Caco-2 (cell line): ENCODE results near the gene SLC7A4. TPM values are rescaled to one million over a fixed set of nuclear protein-coding genes. Genes with fewer than 3 reads are reported as not detected.
"Not testable (repeated sequence)": the region's sequence is repeated elsewhere in the genome, so short reads cannot be mapped to it uniquely, and the experiment has no call there.

Experiments
- BruUV-seq: library from RNA; stranded (reverse); fragments of 400-500 nt; replicated peaks from 2 replicates; lab custom pipeline; 2021; lab: Mats Ljungman, UMichigan
- CTCF ChIA-PET: fragments of 300-600 bp; sonication (Branson Sonifier 250); formaldehyde crosslinking; loops from one replicate; lab custom pipeline; 2022; ENCODE audit warnings: antibody characterized with exemption; lab: Charles Lee
- POLR2A ChIA-PET: fragments of 300-600 bp; sonication (Branson Sonifier 250); formaldehyde crosslinking; loops from one replicate; lab custom pipeline; 2022; ENCODE audit warnings: antibody characterized with exemption; lab: Charles Lee
- DNase-seq, 2 experiments: peaks; one replicate each; pipeline versions ENCODE4 v3.0.0 to v3.0.0-alpha.2; 2020 to 2022
- H3K27me3 ChIP-seq: replicated peaks from 2 replicates; pipeline ENCODE4 v1.6.0; 2011; ENCODE audit warnings: low read length; ENCODE audit not compliant: control insufficient read depth, insufficient read depth
- H3K36me3 ChIP-seq: 2 replicates; pipeline ENCODE4 v1.5.1; 2011; ENCODE audit warnings: low read length; ENCODE audit not compliant: control insufficient read depth, insufficient read depth
- H3K4me1 ChIP-seq: fragments of 250-450 bp; sonication (Bioruptor Pico); 2 replicates; pipeline ENCODE4 v1.5.1; 2020; ENCODE audit warnings: mild to moderate bottlenecking
- H3K4me3 ChIP-seq: 2 replicates; pipeline ENCODE4 v1.5.1; 2011; ENCODE audit warnings: low read depth, mild to moderate bottlenecking, control low read depth, low read length
- H3K9me3 ChIP-seq: fragments of 250-450 bp; sonication (Bioruptor Pico); 2 replicates; pipeline ENCODE4 v1.5.1; 2020; ENCODE audit warnings: mild to moderate bottlenecking, moderate library complexity
- H3K27ac Mint-ChIP-seq: one replicate; pipeline ENCODE4 v1.8.0; 2022; ENCODE audit warnings: mixed read lengths; ENCODE audit not compliant: unreplicated experiment
- H3K27me3 Mint-ChIP-seq: one replicate; pipeline ENCODE4 v1.8.0; 2022; ENCODE audit warnings: mixed read lengths; ENCODE audit not compliant: insufficient read depth, unreplicated experiment
- H3K36me3 Mint-ChIP-seq: one replicate; pipeline ENCODE4 v1.8.0; 2022; ENCODE audit warnings: mild to moderate bottlenecking, mixed read lengths; ENCODE audit not compliant: insufficient read depth, unreplicated experiment
- H3K4me1 Mint-ChIP-seq: one replicate; pipeline ENCODE4 v1.8.0; 2022; ENCODE audit warnings: low read depth, mixed read lengths; ENCODE audit not compliant: unreplicated experiment
- H3K4me3 Mint-ChIP-seq: one replicate; pipeline ENCODE4 v1.8.0; 2022; ENCODE audit warnings: mild to moderate bottlenecking, moderate library complexity, mixed read lengths; ENCODE audit not compliant: unreplicated experiment
- H3K9me3 Mint-ChIP-seq: one replicate; pipeline ENCODE4 v1.8.0; 2022; ENCODE audit warnings: mixed read lengths; ENCODE audit not compliant: unreplicated experiment
- intact Hi-C: fragments of 100-400 bp; cut with micrococcal nuclease; formaldehyde crosslinking; loops from one replicate; pipeline ENCODE4 v1.10.0; 2022; ENCODE audit not compliant: unreplicated experiment
- total RNA-seq: library from RNA; stranded (reverse); gene quantifications from 2 replicates; pipeline ENCODE4 v1.2.3, GENCODE V29; 2022
- TF ChIP-seq, protein P1 (sequence below), 2 experiments: fragments of 200-600 bp in 1 of 2; IDR thresholded peaks; 1 replicate in 1 of 2; 2 replicates in 1 of 2; pipeline versions ENCODE4 v1.5.1 to v1.8.0; 2011 to 2022; ENCODE audit warnings: antibody characterized with exemption in 1 of 2, control low read depth in 1 of 2, inconsistent platforms in 1 of 2, low read depth in 1 of 2, low read length in 1 of 2, mild to moderate bottlenecking in 1 of 2, moderate library complexity in 1 of 2; ENCODE audit not compliant: insufficient read depth in 1 of 2, severe bottlenecking in 1 of 2, unreplicated experiment in 1 of 2

Gene SLC7A4
- total RNA-seq, 1 experiment from 2014 or later, result 1.9 TPM

DNA sequence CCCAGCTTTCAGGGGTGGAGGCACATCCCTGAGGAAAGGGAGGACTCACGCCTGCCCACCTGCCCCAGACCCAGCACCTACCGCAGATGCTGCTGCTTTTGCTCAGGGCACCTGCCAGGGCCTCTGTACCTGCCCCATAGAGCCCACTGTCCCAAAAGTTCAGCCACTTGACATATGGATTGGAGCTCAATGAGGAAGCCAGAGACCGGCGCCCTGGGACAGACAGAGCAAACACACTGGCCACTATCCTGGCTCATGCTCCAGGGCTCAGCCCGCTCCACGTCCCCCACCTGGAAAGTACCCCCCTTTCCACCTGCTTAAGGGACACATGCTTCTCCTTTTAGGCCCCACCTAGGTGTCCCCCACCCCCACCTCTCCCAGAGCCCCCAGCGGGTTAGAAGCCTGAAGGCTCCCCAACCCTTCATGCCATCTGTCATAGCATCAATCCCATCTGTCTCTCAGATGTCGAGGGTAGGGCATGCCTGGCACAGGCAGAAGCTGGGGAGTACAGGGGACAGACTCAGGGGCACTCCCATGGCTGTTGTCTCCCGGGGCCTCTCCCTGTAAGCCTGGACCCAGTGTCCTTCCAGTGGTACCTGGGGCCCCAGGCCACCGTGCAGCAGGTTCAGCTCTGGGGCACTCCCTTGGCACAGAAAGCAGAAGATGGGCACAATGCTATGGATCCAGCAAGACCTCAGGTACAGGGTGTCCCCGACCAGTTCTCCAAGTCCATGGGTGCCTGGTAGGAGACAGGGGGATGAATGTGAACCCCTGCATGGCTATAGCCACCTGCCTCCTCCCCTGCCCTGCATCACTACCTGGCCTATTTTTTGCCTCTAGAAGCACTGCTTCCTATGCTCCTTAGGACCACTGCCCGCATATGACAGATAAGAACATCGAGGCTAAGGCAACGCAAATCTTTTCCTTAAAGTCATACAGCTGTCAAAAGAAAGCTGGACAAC, 19.6 kb downstream of the SLC7A4 start:
- Mint-ChIP-seq H3K4me1 (peaks cover 17% of the 10 kb centered on the region), H3K9me3 (no peaks in the 10 kb centered on the region), H3K4me3 (no peak overlapping the region), H3K27me3 (no peaks in the 10 kb centered on the region), H3K36me3 (peaks cover 7% of the 10 kb centered on the region), H3K27ac (no peak overlapping the region)
- ChIA-PET POLR2A (no interaction called here), CTCF (no interaction called here)
- DNase-seq, result no peak
- H3K27me3 ChIP-seq, result no peaks in the 10 kb centered on the region
- peaks cover 13% of the 10 kb centered on the region; the same call in 1 of the 2 replicates for H3K4me1 ChIP-seq
- TF ChIP-seq, protein P1, sequence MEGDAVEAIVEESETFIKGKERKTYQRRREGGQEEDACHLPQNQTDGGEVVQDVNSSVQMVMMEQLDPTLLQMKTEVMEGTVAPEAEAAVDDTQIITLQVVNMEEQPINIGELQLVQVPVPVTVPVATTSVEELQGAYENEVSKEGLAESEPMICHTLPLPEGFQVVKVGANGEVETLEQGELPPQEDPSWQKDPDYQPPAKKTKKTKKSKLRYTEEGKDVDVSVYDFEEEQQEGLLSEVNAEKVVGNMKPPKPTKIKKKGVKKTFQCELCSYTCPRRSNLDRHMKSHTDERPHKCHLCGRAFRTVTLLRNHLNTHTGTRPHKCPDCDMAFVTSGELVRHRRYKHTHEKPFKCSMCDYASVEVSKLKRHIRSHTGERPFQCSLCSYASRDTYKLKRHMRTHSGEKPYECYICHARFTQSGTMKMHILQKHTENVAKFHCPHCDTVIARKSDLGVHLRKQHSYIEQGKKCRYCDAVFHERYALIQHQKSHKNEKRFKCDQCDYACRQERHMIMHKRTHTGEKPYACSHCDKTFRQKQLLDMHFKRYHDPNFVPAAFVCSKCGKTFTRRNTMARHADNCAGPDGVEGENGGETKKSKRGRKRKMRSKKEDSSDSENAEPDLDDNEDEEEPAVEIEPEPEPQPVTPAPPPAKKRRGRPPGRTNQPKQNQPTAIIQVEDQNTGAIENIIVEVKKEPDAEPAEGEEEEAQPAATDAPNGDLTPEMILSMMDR (IDR thresholded peaks at IDR 0.05; ENCODE audit: insufficient read depth in 1 of 2, low read depth in 1 of 2, low read length in 1 of 2, severe bottlenecking in 1 of 2, unreplicated experiment in 1 of 2), result no peak
- no peak overlapping the region for H3K4me3 ChIP-seq
- no peaks in the 10 kb centered on the region for H3K36me3 ChIP-seq
- H3K9me3 ChIP-seq, result no peaks in the 10 kb centered on the region
- intact Hi-C loops, result no loop called here
- BruUV-seq, result no TSS peak

DNA sequence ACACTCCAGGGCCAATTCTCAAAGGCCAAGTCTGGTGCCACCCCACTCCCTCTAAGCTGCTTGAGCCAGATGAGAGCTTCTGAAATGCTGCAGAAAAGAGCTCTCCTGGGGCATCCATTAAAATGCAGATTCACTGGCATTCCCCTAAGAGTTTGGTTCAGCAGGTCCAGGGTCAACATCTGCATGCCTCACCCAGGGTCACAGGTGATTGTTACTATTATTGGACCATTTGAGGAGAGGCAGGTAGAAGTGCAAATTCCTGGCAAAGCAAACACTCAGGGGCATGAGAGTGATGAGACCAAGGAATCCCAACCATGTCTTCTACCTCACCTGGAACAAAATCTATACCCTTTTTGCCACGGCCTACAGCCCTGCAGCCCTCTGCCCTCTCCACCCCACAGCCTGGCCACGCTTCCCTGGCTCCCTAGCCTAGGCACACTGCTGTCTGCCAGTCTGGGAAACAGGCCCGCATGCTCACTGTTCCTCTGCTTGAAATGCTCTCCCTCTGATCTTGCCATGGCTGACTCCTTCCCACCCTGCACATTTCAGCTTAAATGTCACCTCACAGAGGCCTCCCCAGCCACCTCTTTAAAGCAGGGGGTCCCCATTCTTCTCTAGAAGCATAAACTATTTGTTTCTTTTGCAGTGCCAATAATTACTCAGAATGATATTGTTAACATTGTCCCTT, 21.8 kb downstream of the SLC7A4 start:
- no TSS peak for BruUV-seq
- Histone ChIP-seq H3K4me1 (peaks cover 13% of the 10 kb centered on the region; the same call in 1 of the 2 replicates), H3K4me3 (no peak overlapping the region), H3K27me3 (no peaks in the 10 kb centered on the region), H3K36me3 (no peaks in the 10 kb centered on the region), H3K9me3 (no peaks in the 10 kb centered on the region)
- Mint-ChIP-seq H3K27ac (no peak overlapping the region), H3K4me3 (no peak overlapping the region), H3K9me3 (no peaks in the 10 kb centered on the region), H3K4me1 (peaks cover 17% of the 10 kb centered on the region), H3K36me3 (peaks cover 7% of the 10 kb centered on the region), H3K27me3 (no peaks in the 10 kb centered on the region)
- CTCF ChIA-PET, result no interaction called here
- intact Hi-C loops, result no loop called here
- TF ChIP-seq, protein P1 (IDR thresholded peaks at IDR 0.05; ENCODE audit: insufficient read depth in 1 of 2, low read depth in 1 of 2, low read length in 1 of 2, severe bottlenecking in 1 of 2, unreplicated experiment in 1 of 2), result no peak
- POLR2A ChIA-PET, result no interaction called here
- DNase-seq, result no peak

DNA sequence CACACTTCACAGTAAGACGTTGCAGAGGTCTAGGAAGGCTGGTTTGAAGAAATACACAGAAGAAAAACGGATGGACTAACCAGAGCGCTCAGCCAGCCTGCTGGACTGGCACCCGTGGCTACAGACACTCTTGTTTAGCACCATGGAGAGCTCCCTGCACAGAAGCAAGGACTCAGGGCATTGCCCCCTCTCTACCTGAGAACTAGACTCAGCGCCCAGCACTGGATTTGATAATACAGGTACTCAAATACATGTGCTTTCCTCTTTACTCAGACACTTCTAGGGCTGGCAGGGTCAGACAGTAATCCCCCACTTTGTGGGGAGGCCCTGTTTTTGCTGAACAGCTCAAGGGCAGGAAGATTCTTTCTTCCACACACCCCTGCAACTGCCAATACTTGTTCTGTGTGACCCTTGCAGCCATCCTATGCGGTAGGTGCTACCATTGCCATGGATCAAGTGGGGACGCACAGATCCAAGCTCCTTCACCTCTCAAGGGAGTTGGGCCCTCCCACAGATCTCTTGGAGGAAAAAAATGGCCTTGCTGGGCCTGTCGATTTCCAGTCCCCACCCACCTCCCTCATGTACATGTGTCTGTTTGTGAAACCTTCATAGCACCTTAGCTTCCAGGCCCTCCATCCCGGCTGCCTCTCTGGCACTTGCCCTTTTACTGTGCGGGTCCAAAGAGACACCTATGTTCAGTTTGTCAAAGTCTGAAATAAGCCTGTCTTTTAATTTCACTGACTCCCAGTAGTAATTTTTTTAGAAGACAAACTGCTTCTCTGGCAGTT, 22.5 kb downstream of the SLC7A4 start:
- intact Hi-C loops, result no loop called here
- Mint-ChIP-seq H3K4me3 (no peak overlapping the region), H3K27me3 (no peaks in the 10 kb centered on the region), H3K9me3 (no peaks in the 10 kb centered on the region), H3K36me3 (peaks cover 5% of the 10 kb centered on the region), H3K27ac (no peak overlapping the region), H3K4me1 (peaks cover 11% of the 10 kb centered on the region)
- Histone ChIP-seq H3K4me1 (peaks cover 12% of the 10 kb centered on the region; the same call in 1 of the 2 replicates), H3K36me3 (no peaks in the 10 kb centered on the region), H3K4me3 (no peak overlapping the region), H3K9me3 (no peaks in the 10 kb centered on the region), H3K27me3 (no peaks in the 10 kb centered on the region)
- CTCF ChIA-PET, result interaction anchor here (0.9 kb wide), 1 partner anchor 251 kb away, joined by 3 read pairs; no protein-coding TSS in a partner anchor
- no TSS peak for BruUV-seq
- POLR2A ChIA-PET, result no interaction called here
- TF ChIP-seq, protein P1 (IDR thresholded peaks at IDR 0.05; ENCODE audit: insufficient read depth in 1 of 2, low read depth in 1 of 2, low read length in 1 of 2, severe bottlenecking in 1 of 2, unreplicated experiment in 1 of 2), result no peak
- DNase-seq, result peak; percentile 67 to 75

DNA sequence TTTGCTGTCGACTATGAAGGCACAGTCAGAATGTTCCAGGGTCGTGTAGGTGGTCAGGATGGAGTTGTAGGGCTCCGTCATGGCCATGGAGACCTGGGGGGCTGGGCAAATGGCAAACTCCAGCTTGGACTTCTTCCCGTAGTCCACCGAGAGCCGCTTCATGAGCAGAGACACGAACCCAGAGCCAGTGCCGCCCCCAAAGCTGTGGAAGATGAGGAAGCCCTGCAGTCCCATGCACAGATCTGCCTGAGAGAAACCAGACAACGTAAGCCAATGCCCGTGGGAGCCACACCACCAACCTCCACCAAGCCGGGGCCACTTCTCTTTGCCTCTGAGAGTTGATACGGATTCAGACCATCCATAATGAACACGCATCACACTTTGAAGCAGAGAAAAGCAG, 23.2 kb downstream of the SLC7A4 start:
- POLR2A ChIA-PET, BruUV-seq, intact Hi-C loops: not testable (repeated sequence)

More for the DNA sequence above, 23.2 kb downstream of the SLC7A4 start:
- not testable (repeated sequence) for H3K4me1 ChIP-seq, H3K27me3 Mint-ChIP-seq, H3K27ac Mint-ChIP-seq, H3K36me3 Mint-ChIP-seq, H3K27me3 ChIP-seq, DNase-seq, H3K36me3 ChIP-seq, H3K4me3 Mint-ChIP-seq, H3K9me3 ChIP-seq, H3K4me3 ChIP-seq, H3K4me1 Mint-ChIP-seq, H3K9me3 Mint-ChIP-seq
- CTCF ChIA-PET, result interaction anchor here (0.9 kb wide), 1 partner anchor 250 kb away, joined by 3 read pairs; no protein-coding TSS in a partner anchor
